Medulla oblongata (tissue), 1 donor: Measurements from ENCODE around the gene KCNJ1.
A peak's percentile ranks its signal among the peaks of the same experiment; 100 is the strongest.

ENCODE experiments used
- DNase-seq: peaks from one replicate; pipeline ENCODE4 v3.0.0-alpha.2; 2015; ENCODE audit errors: extremely low spot score

KCNJ1 gene

GRCh38 chr11:128867277-128867676 is at the start of gene KCNJ1:
KCNJ1 (minus strand) TSS chr11:128867296; CDS start chr11:128840243, 27,053 bp downstream.
- DNase-seq, result no peak

- no peak for DNase-seq
Measured at GRCh38 chr11:128916681-128917080, 49.6 kb upstream of the KCNJ1 start.

GRCh38 chr11:128916037-128916572 is 49.0 kb upstream of the KCNJ1 start:
- no peak for DNase-seq

GRCh38 chr11:128915149-128915521 is 48.0 kb upstream of the KCNJ1 start:
- no peak for DNase-seq

- DNase-seq, result no peak
Measured at GRCh38 chr11:128914216-128915148, 47.4 kb upstream of the KCNJ1 start.

- DNase-seq, result no peak
Measured at GRCh38 chr11:128913806-128914205, 46.7 kb upstream of the KCNJ1 start.

GRCh38 chr11:128911701-128912100 is 44.6 kb upstream of the KCNJ1 start:
- DNase-seq, result no peak

- DNase-seq, result no peak
Measured at GRCh38 chr11:128911239-128911638, 44.1 kb upstream of the KCNJ1 start.

GRCh38 chr11:128910576-128910975 is 43.5 kb upstream of the KCNJ1 start:
- DNase-seq, result no peak

GRCh38 chr11:128909438-128910125 is 42.5 kb upstream of the KCNJ1 start:
- no peak for DNase-seq

GRCh38 chr11:128908391-128909246 is 41.5 kb upstream of the KCNJ1 start:
- DNase-seq, result peak; percentile 75

GRCh38 chr11:128907585-128907984 is 40.5 kb upstream of the KCNJ1 start:
- DNase-seq, result no peak

GRCh38 chr11:128906185-128907050 is 39.3 kb upstream of the KCNJ1 start:
- peak; percentile 78 for DNase-seq

GRCh38 chr11:128905345-128906184 is 38.5 kb upstream of the KCNJ1 start:
- DNase-seq, result no peak

GRCh38 chr11:128904656-128905344 is 37.7 kb upstream of the KCNJ1 start:
- DNase-seq, result no peak

GRCh38 chr11:128904303-128904655 is 37.2 kb upstream of the KCNJ1 start:
- DNase-seq, result no peak

GRCh38 chr11:128903248-128904061 is 36.4 kb upstream of the KCNJ1 start:
- peak; percentile 74 for DNase-seq

- no peak for DNase-seq
Measured at GRCh38 chr11:128902515-128903066, 35.5 kb upstream of the KCNJ1 start.
